DMS53 (cell line): Measurements from ENCODE around the gene POGLUT2.
A peak's percentile ranks its signal among the peaks of the same experiment; 100 is the strongest.
"Not testable (repeated sequence)": the region's sequence is repeated elsewhere in the genome, so short reads cannot be mapped to it uniquely, and the experiment has no call there.

ENCODE experiments used
- DNase-seq: peaks from one replicate; lab custom pipeline; 2025; lab: John Stamatoyannopoulos, UW

POGLUT2 gene

GRCh38 chr13:102805680-102806079 is 6.9 kb upstream of the POGLUT2 start:
- DNase-seq: no peak

GRCh38 chr13:102800145-102801041 is 1.6 kb upstream of the POGLUT2 start:
- peak; percentile 71 for DNase-seq

DNA sequence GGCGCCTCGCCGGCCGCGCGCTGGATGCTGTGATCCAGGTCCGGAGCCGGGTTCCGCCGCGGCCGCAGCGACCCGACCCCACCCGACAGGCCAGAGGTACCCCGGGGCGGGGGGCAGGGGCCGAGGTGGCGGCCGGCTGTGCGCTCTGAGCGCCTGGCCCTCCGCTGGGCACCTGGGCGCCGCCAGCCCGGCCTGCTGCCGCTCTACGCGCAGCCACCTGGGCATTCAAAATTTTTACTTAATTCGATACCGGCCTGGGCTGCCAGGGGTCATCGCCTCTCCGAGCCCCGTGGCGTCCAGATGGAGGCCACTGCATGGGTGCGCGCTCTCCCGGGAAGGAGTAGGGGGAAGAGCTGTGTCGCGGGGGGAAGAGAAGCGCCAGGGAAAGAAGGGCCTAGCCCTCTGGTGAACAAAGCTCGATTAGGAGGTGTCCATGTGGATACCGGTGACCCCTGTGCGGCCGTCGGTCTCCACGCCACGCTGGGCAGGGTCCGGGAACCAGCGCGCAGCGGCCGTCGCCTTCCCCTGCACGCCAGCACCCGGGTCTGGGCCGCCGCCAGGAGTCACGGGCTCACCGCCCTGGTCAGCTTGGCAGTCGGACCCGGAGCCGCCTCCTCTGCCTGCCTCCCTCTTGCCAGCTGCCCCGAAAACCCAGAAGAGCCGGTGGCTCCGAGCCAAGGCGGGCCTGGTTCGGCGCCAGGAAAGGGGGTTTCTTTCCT is 809 bp upstream of the POGLUT2 start:
- peak; percentile 36 for DNase-seq

- no peak for DNase-seq
Measured at GRCh38 chr13:102793611-102794355, 5.0 kb downstream of the POGLUT2 start.

DNA sequence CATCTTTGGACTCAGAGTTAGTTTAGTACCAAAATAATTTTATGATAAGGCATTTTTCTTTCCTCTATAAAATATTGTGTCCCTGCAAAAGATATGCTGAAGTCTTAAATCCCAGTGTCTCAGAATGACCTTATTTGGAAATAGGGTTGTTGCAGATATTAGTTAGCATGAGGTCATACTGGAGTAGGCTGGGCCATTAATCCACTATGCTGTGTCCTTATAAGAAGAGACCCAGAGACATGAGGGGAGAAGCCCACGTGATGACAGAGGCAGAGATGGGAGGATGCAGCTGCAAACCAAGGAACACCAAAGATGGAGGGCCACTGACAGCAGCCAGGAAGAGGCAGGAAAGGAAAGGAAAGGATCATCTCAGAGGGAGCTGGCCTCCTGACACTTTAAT is 6.4 kb downstream of the POGLUT2 start:
- DNase-seq: no peak

DNA sequence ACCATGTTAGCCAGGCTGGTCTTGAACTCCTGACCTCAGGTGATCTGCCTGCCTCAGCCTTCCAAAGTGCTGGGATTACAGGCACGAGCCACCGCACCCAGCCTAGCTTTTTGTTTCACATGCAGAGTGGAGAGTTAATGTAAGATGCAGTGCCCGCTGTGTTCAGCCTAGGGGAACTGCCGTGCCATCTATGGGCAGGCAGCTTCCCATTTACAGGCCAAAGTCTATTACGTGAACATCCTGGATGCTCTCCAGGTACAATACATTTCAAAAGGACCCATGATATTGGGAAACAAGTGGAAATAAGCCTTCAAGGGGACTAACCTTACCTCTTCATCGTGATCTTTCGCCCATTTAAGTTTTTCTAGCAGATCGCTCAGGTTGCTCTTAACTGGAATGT is 10.1 kb downstream of the POGLUT2 start:
- DNase-seq: no peak

GRCh38 chr13:102784483-102784882 is 14.3 kb downstream of the POGLUT2 start:
- no peak for DNase-seq

DNA sequence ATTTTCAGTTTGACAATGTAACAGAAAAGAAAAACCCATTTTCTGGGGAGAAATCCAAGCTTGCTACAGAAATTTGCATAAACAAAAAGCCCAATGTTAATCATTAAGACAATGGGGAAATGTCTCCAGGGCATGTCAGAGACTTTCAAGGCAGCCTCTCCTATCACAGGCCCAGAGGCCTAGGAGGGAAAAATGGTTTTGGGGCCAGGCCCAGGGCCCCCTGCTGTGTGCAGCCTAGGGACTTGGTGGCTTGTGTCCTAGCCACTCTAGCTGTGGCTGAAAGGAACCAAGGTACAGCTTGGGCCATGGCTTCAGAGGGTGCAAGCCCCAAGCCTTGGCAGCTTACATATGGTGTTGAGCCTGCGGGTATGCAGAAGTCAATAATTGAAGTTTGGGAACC is 17.2 kb downstream of the POGLUT2 start:
- DNase-seq: no peak

GRCh38 chr13:102780656-102781055 is 18.1 kb downstream of the POGLUT2 start:
- not testable (repeated sequence) for DNase-seq

DNA sequence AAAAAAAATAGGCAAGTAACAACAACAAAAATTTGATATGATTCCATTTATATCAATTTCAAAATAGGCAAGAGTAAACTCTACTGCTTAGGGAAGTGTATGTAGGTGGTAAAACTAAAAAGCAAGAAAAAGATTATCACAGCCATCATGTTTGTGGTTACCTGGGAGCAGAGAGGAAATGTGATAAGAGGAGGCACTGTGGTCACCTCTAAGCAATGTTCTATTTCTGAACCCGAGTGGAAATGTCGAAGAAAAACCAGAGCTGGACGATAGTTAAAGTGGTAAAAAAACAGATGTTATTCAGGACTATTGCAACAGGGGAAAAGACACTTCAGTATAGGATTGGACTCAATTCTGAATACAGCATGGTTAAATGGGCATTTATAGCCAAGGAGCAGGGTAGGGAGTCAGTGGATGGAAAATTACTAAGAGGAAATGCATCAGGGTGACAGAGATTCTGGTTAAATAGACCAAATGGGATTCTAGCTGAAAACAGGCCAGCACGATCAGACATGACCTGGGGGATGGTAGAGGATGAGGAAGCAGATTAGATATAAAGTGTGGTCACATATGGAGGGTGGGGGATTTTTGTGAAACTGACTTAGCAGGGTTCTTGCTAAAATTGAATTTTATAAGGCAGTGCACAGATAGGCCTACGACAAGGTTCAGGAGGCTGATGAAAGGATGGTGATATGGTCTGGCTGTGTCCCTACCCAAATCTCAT is 19.2 kb downstream of the POGLUT2 start:
- DNase-seq: no peak

- no peak for DNase-seq
Measured at GRCh38 chr13:102777736-102778135, 21.0 kb downstream of the POGLUT2 start.

DNA sequence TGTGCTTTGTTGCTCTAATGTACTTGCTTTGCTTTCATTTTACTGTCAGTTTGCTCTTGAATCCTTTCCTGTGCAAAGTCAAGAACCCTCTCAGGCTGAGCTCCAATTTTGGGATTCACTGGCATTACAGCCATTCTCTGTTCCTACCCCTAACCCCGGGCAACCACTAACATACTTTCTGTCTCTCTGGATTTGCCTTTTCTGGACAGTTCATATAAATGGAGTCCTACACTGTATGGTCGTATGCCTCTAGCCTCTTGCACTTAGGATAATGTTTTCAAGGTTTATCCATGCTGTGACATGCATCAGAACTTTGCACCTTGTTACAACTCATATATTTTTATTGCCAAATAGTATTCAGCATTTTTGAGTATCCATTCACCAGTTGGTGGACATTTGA is 22.5 kb downstream of the POGLUT2 start:
- DNase-seq: no peak

GRCh38 chr13:102774591-102775520 is 23.9 kb downstream of the POGLUT2 start:
- DNase-seq: peak; percentile 0

- DNase-seq: peak; percentile 56
Measured at GRCh38 chr13:102774214-102774568, 24.6 kb downstream of the POGLUT2 start.

GRCh38 chr13:102773441-102774213 is 25.1 kb downstream of the POGLUT2 start, which contains the start of gene TEX30:
TEX30 (minus strand) TSS chr13:102773786; CDS start chr13:102770026, 3,760 bp downstream.
- DNase-seq: peak; percentile 83

DNA sequence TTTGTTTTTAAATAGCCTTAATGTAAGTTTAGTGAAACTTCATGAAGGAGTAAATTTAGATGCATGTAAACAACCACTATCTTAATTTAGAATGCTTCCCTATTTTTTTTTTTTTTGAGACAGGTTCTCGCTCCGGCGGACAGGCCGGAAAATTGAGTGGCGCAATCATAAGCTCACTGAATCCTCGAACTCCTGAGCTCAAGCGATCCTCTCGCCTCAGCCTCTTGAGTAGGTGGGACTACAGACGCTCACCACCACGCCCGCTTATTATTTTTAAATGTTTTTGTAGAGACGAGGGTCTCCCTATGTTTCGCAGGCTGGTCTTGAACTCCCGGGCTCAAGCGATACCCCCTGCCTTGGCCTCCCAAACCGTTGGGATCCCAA is 26.7 kb downstream of the POGLUT2 start:
- DNase-seq: no peak

DNA sequence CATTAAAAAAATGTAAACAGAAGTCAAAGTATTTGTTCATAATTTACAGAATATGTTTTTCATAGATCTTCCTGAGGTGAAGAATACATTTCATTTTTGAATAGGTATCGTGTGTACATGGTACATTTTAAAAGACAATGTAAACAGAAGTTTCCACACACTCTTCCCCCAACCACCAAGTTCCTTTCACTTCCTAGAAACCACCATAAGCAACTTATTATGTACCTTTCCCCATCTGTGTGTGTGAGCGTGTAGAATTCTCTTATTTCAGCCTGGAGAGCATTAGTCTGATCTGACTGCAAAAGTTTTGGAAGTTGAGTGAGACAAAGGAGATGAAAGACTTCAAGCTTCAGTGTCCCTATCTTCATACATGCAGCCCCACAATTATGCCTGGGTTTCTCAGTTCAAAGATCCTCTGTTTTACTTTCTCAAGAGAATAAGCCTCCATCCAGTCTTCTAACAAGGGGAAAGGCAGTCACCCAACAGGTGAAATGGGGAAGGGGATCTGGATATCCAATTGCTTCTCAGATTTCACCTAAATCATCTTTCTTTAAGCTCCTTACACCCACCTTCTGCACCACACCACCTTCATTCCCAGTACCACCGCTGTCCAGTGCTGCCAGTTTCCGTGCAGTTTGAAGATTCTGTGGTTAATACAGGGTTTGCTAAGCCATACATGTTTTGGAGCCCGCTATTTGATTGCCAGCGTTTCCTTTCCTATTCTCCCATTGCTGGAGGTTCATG is 27.3 kb downstream of the POGLUT2 start:
- DNase-seq: no peak

DNA sequence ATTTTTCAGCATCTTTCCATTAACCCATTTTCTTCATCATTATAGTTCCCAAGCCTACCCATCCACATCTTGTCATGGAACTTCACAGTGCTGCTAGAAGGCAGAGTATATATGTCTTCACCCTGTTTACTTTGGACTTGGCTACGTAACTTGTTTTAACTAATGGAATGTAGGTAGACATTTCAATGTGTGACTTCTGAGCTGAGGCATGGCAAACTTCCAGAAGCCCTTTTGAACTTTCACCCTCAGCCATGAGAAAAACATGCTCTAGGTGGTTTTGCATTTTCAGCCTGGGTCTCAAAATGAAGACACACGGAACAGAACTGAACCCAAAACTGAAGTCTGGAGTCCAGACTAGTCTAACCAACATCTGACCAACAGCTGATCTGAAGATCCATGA is 28.3 kb downstream of the POGLUT2 start:
- DNase-seq: no peak

DNA sequence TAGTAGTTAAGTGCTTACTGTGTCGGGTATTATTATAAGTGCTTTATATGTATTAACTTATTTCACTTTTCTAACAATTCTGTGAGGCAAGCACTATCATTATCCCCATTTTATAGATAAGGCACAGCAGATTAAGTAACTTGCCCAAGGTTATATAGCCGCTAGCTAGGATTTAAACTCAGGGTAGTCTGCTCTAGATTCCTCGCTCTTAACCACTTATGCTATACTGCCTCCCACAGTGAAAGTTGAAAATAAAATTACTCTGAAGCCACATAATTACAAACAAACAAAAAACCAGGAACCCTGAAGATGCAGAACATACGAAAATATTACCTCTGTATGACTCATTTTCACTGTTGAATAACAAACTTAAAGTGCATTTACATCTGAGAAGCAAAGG is 29.1 kb downstream of the POGLUT2 start:
- DNase-seq: no peak
